T-helper 2 cell (primary cell): ENCODE measurements around the gene KIAA0513.
A peak's percentile ranks its signal among the peaks of the same experiment; 100 is the strongest.

ENCODE experiments used
- DNase-seq, 5 experiments: peaks; one replicate each; pipeline versions ENCODE4 v3.0.0 to v3.0.0-alpha.2; 2012 to 2022

KIAA0513 gene

GRCh38 chr16:85074225-85074914, 46.8 kb downstream of the KIAA0513 start:
- no peak for DNase-seq

GRCh38 chr16:85075236-85075924, 47.8 kb downstream of the KIAA0513 start:
- DNase-seq, result no peak

DNA sequence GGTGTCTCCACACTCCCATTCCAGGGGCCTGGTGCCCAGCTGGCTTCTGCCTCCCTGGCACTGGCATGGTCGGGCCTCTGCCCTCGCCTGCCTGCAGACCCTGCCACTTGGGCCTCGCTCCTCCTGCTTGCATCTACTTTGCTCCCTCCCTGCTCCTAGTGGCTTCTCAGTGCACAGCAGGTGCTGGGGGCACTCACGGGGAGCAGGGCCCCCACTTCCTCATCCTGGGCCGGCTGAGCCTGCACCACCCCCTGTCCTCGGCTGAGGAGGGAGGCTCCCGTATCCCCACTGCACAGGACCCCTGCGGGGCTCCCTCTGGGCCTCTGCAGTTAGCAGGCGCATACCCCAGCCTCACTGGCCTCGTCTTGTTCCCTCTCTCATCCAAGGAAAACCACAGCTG, 49.4 kb downstream of the KIAA0513 start:
- no peak for DNase-seq

GRCh38 chr16:85077576-85078125, 50.1 kb downstream of the KIAA0513 start:
- no peak for DNase-seq

GRCh38 chr16:85078226-85078625, 50.6 kb downstream of the KIAA0513 start:
- DNase-seq, result no peak

- no peak for DNase-seq
Observed at GRCh38 chr16:85078952-85079351, 51.4 kb downstream of the KIAA0513 start.

- DNase-seq, result no peak
Observed at GRCh38 chr16:85079785-85080570, 52.4 kb downstream of the KIAA0513 start.

GRCh38 chr16:85081038-85081437, 53.4 kb downstream of the KIAA0513 start:
- DNase-seq, result no peak

DNA sequence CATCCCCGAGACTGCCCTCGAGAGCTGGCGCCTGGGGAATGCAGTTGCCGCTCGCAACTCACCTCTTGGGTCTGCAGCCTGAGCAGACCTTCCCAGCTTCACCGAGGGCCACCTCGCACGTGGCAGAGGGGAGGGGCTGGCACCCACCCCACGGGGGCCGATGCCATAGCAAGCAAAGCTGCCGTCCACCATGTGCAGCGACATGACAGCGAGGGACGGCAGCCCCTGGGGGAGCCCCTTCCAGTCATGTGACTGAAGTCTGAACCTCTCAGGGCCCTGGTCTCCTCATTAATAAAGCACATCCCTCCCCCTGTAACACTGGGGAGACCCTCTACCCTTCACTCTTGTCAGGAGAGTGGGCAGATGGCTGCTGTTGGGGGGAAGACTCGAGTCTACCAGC, 54.2 kb downstream of the KIAA0513 start:
- DNase-seq, result no peak

DNA sequence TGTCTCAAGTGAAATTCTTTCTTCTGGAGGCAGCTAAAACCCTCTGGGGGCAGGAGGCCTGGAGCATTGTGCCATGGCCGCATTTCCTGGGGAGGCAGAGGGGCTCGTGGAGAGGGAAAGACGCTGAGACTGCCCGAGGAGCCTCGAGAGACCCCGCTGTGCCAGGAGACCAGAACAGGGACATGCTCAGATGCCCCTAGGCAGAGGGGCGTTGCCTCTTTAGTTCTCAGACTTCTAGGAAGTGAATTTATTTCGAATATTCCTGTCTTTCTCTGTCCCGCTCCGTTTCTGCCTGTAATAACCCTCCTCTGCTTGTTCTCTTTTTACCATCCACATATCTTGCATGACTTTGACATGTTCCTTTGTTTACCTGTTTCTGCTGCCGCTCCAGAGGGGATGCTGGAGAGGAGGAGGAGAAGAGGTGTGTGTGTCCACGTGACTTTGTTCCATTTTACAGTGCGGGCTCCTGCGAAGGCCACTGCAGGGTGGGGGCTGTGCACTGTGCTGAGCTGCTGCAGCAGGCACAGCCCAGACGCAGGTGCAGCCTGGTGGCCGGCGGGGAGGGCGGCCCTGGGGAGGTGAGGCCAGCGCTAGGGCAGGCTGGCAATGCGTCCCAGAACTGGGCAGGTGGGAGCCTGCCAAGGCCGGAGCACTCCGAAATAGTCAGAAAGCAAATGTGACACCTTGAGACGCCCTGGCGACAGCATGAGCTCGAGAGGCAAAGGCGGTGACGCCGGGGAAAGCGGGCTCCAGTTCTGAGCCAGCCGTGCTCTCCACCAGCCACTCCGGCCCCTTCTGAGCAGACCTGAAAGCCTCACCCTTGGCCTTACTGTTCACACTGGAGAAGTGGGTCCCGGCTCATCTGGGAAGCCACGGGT, 54.8 kb downstream of the KIAA0513 start:
- DNase-seq, result no peak

GRCh38 chr16:85083051-85083639, 55.5 kb downstream of the KIAA0513 start:
- no peak for DNase-seq

GRCh38 chr16:85084841-85085510, 57.4 kb downstream of the KIAA0513 start:
- no peak for DNase-seq

- no peak for DNase-seq
Observed at GRCh38 chr16:85085721-85086120, 58.1 kb downstream of the KIAA0513 start.

DNA sequence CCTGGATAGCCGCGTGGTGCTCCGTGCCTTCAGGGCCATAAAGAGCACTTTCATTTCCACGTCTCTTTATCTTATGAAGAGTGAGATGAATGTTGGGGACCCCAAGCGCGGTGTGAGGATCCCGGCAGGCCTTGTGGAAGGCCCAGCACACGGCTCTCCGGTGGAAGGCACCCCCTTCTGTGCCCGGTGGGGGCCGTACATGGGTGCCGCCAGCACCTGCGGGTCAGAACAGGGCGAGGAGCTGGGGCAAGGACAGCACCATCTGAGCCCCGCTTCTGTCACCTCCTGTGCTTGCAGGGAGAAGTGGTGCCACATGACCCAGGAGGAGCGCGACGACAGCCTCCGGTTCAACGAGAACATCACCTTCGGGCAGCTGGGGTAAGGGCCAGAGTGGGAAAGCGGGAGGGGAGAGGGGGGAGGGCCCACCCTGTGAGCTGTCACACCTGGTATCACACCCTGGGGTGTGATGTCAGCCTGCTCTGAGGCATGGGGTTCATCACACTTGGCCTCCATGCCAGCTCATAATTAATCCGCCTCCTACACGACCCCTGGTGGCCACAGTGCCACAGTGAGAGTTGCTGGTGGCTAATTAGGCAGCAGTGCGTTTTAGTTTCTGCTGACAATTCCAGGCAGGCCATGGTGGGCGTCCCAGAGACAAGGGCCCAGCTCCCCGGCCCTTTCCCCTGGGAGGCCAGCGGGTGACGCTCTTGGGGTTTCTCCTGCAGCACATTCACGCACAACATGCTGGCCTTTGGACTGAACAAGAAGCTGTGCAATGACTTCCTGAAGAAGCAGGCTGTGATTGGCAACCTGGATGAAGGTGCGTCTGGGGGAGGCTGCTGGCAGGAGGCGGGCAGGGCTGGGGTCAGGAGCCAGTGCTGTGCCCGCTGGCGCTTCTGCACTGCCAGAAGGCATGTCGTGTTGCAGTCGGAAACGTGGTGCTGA, 59.0 kb downstream of the KIAA0513 start:
- peak; percentile 39 to 72 (median 59) for DNase-seq

DNA sequence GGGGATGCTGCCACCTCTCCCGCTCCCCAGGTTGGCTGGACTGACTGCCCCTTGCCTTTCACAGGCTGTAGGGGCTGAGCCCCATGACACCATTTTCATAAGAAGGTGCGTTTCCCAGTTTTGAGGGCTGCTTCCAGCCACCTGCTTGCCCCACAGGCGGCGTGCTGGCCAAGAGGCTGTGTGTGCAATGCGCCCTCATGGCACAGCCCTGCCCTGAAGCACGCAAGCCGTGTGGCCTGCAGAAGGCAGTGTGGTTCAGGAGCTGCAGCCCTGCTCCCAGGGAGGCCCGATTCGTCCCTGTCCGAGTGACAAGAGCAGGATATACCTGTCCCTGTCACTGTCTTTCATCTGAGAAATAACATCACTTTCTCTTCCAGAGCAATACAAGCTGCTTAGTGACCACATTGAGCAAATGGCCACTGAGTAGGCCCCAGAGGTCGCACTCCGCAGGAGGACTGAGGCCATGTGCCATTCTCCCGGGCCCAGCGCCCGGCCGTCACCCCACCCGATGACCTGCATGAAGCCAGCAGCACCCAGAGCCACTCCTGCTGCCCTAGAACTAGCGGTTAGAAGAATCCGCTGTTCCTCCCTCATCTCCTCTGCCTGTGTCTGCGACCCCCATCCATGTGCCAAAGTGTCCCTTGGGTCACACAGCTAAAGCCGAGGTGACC, 60.4 kb downstream of the KIAA0513 start:
- DNase-seq, result no peak

DNA sequence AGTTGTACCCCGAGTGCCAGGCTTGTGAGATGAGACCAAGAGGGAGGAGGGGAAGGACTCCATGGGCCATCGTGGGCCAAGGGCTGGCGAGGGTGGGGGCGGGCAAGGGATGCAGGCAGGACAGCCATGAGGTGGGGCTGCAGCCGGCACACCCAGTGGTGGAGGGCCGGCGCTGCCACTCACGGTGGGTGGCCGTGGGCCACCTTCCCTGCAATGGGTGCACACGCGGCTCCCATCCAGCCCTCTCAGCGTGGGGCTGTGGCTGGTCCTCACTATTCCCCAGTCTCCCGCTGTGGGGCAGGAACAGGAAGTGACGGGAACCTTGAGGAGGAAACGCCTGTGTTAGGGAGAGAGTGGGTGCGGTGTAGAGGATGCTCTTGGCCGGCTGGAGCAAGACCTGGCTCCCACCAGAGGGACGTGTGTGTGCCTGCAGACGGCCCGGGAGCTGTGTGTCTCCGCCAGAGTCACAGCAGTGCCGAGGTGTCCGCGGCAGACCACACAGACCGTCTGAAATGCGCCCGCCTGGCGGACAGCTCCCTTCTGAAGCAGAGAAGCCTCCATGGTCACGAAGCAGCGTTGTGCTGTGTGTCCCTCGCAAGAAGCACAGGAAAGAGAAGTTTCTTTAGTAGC, 61.1 kb downstream of the KIAA0513 start:
- DNase-seq, result no peak

DNA sequence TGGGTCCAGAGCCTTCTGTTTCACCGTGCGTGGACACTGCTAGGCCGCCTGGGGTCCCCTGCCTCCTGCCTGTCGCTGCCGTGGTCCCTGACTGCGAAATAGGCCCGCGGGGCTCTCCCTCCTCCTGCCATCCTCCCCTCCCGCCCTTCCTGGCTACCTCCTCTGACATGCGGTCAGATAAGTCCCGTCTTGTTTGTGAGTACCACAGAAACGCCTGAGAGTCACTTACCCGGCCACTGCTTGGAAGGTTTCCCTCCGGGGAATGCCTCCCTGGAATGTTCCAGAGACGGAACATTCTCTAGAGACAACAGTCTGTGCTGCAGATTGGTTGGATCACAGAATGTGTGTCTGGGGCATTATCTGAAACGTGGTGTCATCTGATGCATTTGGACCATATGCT, 61.9 kb downstream of the KIAA0513 start:
- DNase-seq, result no peak

DNA sequence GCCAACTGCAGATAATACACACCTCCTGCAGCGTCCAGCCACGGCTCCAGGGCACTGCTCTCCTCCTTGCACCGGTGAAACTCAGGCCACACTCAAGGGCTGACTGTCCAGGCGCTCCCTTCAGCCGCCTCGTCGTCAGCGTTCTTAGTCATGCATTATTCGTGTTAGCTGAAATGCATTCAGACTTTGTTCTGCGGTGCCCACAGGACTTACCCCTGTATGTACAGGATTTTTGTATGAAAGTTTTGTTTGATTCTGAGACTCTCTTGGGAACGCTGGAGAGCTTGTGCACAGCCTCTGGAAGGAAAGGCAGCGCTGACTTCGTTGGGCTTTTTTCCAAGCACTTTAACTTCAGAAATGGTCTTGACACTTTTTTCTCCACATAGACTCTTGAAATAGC, 62.6 kb downstream of the KIAA0513 start:
- DNase-seq, result no peak

DNA sequence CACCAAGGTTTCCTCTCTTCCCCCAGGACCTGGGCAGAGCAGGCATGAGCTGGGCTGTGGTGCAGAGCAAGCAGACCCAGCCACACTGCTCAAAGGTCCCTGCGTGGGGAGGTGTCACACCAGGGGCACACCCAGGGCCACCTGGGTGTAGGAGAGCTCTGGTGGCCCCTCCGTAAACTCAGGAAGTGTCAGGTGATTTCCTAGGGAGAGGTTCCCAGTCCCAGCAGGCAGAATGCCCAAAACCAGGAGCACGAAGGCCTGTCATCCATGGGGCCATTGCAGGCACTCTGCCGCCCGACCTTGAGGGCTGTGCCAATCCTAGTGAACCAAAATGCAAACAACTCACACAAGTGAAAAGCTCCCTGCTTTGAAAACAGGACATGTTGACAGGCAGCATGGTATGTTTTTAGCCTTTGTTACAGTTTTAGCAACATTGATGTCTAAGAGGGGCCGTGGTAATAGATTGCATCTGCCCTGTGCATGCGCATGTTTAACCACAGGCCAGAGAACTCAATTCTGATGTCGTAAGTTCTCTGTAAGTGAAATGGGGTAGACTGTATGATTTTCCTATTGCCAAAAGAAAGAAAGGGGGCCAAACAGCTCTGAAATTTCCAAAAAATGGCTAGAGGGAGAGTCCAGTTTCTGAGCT, 63.4 kb downstream of the KIAA0513 start:
- no peak for DNase-seq
